ENCODE measurements around the gene TENM4. TPM values are rescaled to one million over a fixed set of nuclear protein-coding genes. Genes with fewer than 3 reads are reported as not detected.

TENM4 gene
- total RNA-seq, 8 experiments from 2014 or later, result 0.59 to 82.2 (median 24.2) TPM

DNA sequence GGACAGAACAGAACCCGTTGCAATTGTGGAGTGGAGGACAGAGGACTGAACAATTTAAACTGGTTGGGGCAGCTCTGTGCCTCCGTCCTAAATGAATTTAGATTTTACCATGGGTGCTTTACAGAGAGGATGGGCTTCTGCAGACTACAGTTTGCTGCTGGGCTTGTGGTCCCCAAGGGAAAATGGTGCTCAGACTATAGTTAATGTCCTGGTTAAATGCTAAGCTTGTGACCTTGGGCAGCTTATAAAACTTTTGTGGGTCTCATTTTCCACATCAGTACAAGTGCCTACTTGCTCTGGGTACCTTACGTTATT, 511.0 kb downstream of the TENM4 start:
- Histone ChIP-seq H3K27ac (no peak overlapping the region), H3K4me1 (replicated peaks in 1 of 2) (peaks cover 20 to 25% of the 10 kb centered on the region in 2 donors), H3K4me3 (no peak overlapping the region)
- no peak for ATAC-seq (replicated peaks in 6 of 8)
- 42 to 100% (median 55%) methylated on average over 1 to 3 of the region's 3 CpGs; no CpG with 5 or more reads in 1 of the 10 experiments for WGBS, 10 experiments
- in situ Hi-C loops (cut with MboI; ENCODE audit: low pct_unique_long_range_greater_than_20kb in 2 of 9, low sequenced_read_pairs in 9 of 9, unreplicated experiment in 9 of 9), result no loop called here

DNA sequence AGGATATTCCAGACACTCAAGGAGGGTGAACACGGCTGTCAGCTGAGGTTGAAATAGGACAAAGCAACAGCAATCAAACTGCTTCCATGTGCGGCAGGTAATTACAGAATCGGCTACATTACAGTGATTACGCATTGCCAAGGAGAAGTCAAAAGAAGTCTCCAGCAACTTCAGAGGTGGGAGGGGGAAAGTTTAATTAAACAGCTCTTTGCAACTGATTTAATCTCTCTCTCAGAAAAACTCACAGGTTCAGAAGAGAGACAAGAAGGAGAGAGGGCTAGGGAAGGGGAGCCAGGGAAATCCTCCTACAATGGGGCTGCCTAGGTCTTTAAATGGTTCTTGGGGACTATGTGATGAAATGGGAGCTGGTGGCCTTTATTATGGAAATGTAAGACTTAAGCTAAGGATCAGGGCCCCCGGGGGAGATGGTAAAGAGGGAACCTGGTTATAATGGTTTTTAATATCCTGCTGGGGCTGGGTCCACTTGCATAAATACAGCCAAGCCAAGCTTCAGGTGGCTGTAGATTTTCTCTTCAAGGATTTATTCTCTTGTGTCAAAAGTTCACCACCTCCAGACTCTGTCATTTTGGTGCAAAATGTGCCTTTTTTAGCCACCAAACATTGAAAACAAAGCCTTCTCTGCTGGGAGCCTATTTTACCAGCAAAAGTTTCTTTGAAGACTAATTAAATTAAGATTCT, 511.5 kb downstream of the TENM4 start:
- in situ Hi-C loops (cut with MboI; ENCODE audit: low pct_unique_long_range_greater_than_20kb in 2 of 9, low sequenced_read_pairs in 9 of 9, unreplicated experiment in 9 of 9), result no loop called here

DNA sequence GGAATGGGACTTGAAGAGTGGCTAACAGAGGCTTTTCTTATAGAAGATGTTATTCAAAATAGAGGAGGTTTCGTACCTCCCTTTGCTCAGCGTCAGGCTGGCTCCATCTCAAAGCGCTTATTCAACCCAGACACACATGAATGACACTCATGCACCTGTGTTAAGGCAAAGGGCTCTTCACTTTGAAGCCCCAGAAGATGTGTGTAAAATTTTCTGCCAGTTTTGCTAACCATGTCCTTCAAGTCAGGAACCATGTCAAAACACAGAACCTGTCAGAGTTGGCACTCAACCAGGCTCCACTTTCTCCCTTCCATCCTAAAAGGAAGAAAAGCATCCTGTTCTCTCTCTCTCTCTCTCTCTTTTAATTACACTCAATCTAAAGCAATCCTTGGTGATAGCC, 513.3 kb downstream of the TENM4 start:
- no peak for ATAC-seq (replicated peaks in 6 of 8)
- 63 to 100% (median 94%) methylated on average over 1 to 3 of the region's 3 CpGs; no CpG with 5 or more reads in 3 of the 10 experiments for WGBS, 10 experiments
- Histone ChIP-seq H3K4me3 (no peak overlapping the region), H3K27ac (no peak overlapping the region), H3K4me1 (replicated peaks in 1 of 2) (peaks cover 20 to 25% of the 10 kb centered on the region in 2 donors)
- in situ Hi-C loops (cut with MboI; ENCODE audit: low pct_unique_long_range_greater_than_20kb in 2 of 9, low sequenced_read_pairs in 9 of 9, unreplicated experiment in 9 of 9), result no loop called here

More for the DNA sequence above, 511.5 kb downstream of the TENM4 start:
- Histone ChIP-seq H3K4me3 (no peak overlapping the region), H3K27ac (no peak overlapping the region), H3K4me1 (replicated peaks in 1 of 2) (peaks cover 20 to 25% of the 10 kb centered on the region in 2 donors)
- 0 to 72% (median 40%) methylated on average over 1 to 5 of the region's 5 CpGs; no CpG with 5 or more reads in 3 of the 10 experiments for WGBS, 10 experiments
- peak in 4 of 8 experiments; percentile 11 to 50 (median 44) for ATAC-seq (replicated peaks in 6 of 8)

GRCh38 chr11:78926633-78927338, 514.0 kb downstream of the TENM4 start:
- no peak for ATAC-seq (replicated peaks in 6 of 8)

DNA sequence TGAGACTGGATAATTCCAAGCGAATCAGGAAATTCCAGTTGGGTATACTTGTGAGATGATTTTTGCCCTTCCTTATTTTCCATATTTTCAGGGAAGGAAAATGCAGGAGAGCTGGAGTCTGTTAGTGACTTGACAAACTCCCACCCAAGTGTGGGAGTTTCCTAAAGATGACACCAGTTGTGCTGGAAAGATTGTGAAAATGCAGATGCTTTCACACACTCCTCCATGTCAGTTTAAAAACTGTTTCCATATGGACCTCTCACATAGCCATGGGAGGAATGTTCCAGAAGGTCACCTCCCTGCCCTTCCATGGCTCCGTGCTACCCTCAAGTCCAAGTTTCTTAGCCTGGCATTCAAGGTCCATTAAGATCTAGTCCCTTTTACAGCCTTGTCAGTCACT, 515.4 kb downstream of the TENM4 start:
- WGBS, 10 experiments, result 14 to 100% (median 94%) methylated on average over 1 to 2 of the region's 2 CpGs; no CpG with 5 or more reads in 4 of the 10 experiments
- H3K4me1 ChIP-seq (replicated peaks in 1 of 2), result peaks cover 21 to 29% of the 10 kb centered on the region in 2 donors
- no peak overlapping the region for H3K27ac ChIP-seq
- peak in 1 of 8 experiments; percentile 62 for ATAC-seq (replicated peaks in 6 of 8)
- in situ Hi-C loops (cut with MboI; ENCODE audit: low pct_unique_long_range_greater_than_20kb in 2 of 9, low sequenced_read_pairs in 9 of 9, unreplicated experiment in 9 of 9), result no loop called here
- H3K4me3 ChIP-seq, result no peak overlapping the region

More at GRCh38 chr11:78926633-78927338, 514.0 kb downstream of the TENM4 start:
- no peak overlapping the region for H3K4me3 ChIP-seq
- peaks cover 21 to 25% of the 10 kb centered on the region in 2 donors for H3K4me1 ChIP-seq (replicated peaks in 1 of 2)
- WGBS, 10 experiments, result 0 to 100% (median 94%) methylated on average over 2 of the region's 2 CpGs; no CpG with 5 or more reads in 1 of the 10 experiments
- no peak overlapping the region for H3K27ac ChIP-seq
- in situ Hi-C loops (cut with MboI; ENCODE audit: low pct_unique_long_range_greater_than_20kb in 2 of 9, low sequenced_read_pairs in 9 of 9, unreplicated experiment in 9 of 9), result no loop called here

GRCh38 chr11:78922859-78923625, 517.8 kb downstream of the TENM4 start:
- ATAC-seq (replicated peaks in 6 of 8), result no peak
- Histone ChIP-seq H3K27ac (no peak overlapping the region), H3K4me1 (replicated peaks in 1 of 2) (peaks cover 7 to 22% of the 10 kb centered on the region in 2 donors), H3K4me3 (no peak overlapping the region)
- in situ Hi-C loops (cut with MboI; ENCODE audit: low pct_unique_long_range_greater_than_20kb in 2 of 9, low sequenced_read_pairs in 9 of 9, unreplicated experiment in 9 of 9), result no loop called here
- 73 to 100% (median 96%) methylated on average over 1 to 4 of the region's 5 CpGs; no CpG with 5 or more reads in 2 of the 10 experiments for WGBS, 10 experiments

DNA sequence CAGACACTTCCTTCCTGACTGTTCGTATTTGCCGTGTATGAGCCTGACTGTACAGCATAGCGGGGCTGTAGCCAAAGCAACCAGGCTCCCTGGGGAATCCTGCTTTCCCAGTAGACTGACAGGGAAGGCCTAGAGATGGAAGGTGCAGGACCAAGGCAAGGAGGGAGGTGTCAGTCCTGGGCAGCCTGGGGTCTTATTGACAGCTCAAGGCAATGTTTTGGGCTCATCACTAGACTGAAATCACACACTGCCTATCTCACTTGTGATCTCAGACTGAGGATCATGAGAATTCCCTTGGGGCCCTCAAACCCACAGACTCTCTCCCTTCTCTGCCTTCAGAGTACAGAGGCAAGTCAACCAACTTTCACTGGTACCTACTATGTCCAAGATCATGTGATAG, 519.3 kb downstream of the TENM4 start:
- Histone ChIP-seq H3K4me1 (replicated peaks in 1 of 2) (peaks cover 7 to 22% of the 10 kb centered on the region in 2 donors), H3K27ac (no peak overlapping the region), H3K4me3 (no peak overlapping the region)
- 82 to 100% (median 92%) methylated on average over 3 of the region's 3 CpGs; no CpG with 5 or more reads in 7 of the 10 experiments for WGBS, 10 experiments
- in situ Hi-C loops (cut with MboI; ENCODE audit: low pct_unique_long_range_greater_than_20kb in 2 of 9, low sequenced_read_pairs in 9 of 9, unreplicated experiment in 9 of 9), result no loop called here
- peak in 5 of 8 experiments; percentile 23 to 52 (median 24) for ATAC-seq (replicated peaks in 6 of 8)

DNA sequence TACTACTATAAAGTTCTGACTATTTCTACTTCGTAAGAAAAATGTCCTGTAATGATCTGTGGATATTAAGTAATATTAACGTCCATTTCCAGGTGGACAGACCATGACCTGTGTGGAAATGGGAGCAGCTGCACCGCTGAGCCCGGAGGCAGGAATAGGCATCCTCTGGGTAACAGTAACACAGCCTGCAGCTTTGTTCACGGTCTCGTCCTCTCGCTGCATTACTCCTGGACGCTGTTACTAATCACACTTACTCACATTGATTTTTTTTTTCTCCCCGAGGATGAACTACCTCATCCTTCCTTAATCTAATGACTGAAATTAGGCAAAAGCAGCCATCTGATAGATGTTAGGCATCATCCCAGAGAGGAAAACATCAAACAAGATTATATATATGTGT, 520.5 kb downstream of the TENM4 start:
- Histone ChIP-seq H3K27ac (peak overlapping the region in 1 of 2 donors; percentile 21), H3K4me1 (replicated peaks in 1 of 2) (peaks cover 6 to 22% of the 10 kb centered on the region in 2 donors), H3K4me3 (no peak overlapping the region)
- WGBS, 10 experiments, result 0 to 100% (median 66%) methylated on average over 1 to 9 of the region's 9 CpGs; no CpG with 5 or more reads in 3 of the 10 experiments
- in situ Hi-C loops (cut with MboI; ENCODE audit: low pct_unique_long_range_greater_than_20kb in 2 of 9, low sequenced_read_pairs in 9 of 9, unreplicated experiment in 9 of 9), result no loop called here
- peak in 5 of 8 experiments; percentile 81 to 91 (median 87) for ATAC-seq (replicated peaks in 6 of 8)

DNA sequence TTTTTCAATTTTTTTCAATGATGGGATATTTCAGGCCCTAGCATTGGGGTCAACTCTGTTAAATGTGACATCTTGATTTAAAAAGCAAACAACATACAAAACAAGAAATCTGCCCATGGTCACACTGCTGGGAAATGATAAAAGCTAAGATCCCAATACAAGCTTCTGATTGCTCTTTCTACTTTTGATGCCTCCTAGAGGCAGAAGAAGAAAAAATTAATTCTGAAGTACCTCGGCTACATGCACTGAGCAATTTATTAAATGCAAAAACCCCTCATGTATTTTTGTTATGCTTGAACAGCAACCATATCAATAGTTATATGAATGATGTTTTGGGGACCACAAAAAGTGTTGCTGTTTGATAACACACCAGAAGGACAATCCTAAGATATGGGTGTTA, 524.1 kb downstream of the TENM4 start:
- Histone ChIP-seq H3K27ac (no peak overlapping the region), H3K4me1 (replicated peaks in 1 of 2) (peaks cover 18 to 33% of the 10 kb centered on the region in 2 donors), H3K4me3 (no peak overlapping the region)
- in situ Hi-C loops (cut with MboI; ENCODE audit: low pct_unique_long_range_greater_than_20kb in 2 of 9, low sequenced_read_pairs in 9 of 9, unreplicated experiment in 9 of 9), result no loop called here
- WGBS, 10 experiments, result 0 to 100% (median 83%) methylated on average over 1 of the region's 1 CpG; no CpG with 5 or more reads in 1 of the 10 experiments
- ATAC-seq (replicated peaks in 6 of 8), result no peak

- H3K27ac ChIP-seq, result no peak overlapping the region
- 14 to 50% methylated on average over 1 of the region's 1 CpG; no CpG with 5 or more reads in 8 of the 10 experiments for WGBS, 10 experiments
- H3K4me3 ChIP-seq, result no peak overlapping the region
- peaks cover 13 to 31% of the 10 kb centered on the region in 2 donors for H3K4me1 ChIP-seq (replicated peaks in 1 of 2)
- in situ Hi-C loops (cut with MboI; ENCODE audit: low pct_unique_long_range_greater_than_20kb in 2 of 9, low sequenced_read_pairs in 9 of 9, unreplicated experiment in 9 of 9), result no loop called here
- ATAC-seq (replicated peaks in 6 of 8), result peak in 3 of 8 experiments; percentile 44 to 76 (median 67)
Observed at GRCh38 chr11:78914503-78914902, 526.3 kb downstream of the TENM4 start.

DNA sequence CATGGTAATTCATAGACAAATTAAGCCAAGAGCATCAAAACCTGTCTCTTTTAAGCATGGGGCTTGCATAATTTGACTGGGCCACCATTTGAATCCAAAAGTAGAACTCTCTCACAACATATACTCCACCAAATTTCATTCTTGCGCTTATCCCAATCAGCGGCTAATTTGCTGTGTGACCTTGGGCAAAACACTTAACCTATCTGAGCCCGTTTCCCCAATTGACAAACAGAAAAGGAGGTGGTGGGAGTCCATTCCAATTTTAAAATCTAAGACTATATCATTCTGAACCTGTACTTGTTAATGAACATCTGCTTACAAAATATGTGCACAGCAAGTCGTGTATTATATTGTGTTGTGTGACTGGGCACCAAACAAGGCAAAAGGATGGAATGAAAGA, 528.1 kb downstream of the TENM4 start:
- H3K4me3 ChIP-seq, result no peak overlapping the region
- 47 to 100% (median 89%) methylated on average over 1 to 4 of the region's 4 CpGs; no CpG with 5 or more reads in 1 of the 10 experiments for WGBS, 10 experiments
- H3K4me1 ChIP-seq (replicated peaks in 1 of 2), result peaks cover 13 to 29% of the 10 kb centered on the region in 2 donors
- no peak overlapping the region for H3K27ac ChIP-seq
- in situ Hi-C loops (cut with MboI; ENCODE audit: low pct_unique_long_range_greater_than_20kb in 2 of 9, low sequenced_read_pairs in 9 of 9, unreplicated experiment in 9 of 9), result no loop called here
- no peak for ATAC-seq (replicated peaks in 6 of 8)

- in situ Hi-C loops (cut with MboI; ENCODE audit: low pct_unique_long_range_greater_than_20kb in 2 of 9, low sequenced_read_pairs in 9 of 9, unreplicated experiment in 9 of 9), result no loop called here
- ATAC-seq (replicated peaks in 6 of 8), result peak in 2 of 8 experiments; percentile 29 to 35
- Histone ChIP-seq H3K27ac (no peak overlapping the region), H3K4me3 (no peak overlapping the region), H3K4me1 (replicated peaks in 1 of 2) (peaks cover 13 to 29% of the 10 kb centered on the region in 2 donors)
- WGBS, 10 experiments, result 60 to 100% (median 86%) methylated on average over 1 to 4 of the region's 4 CpGs; no CpG with 5 or more reads in 1 of the 10 experiments
Observed at GRCh38 chr11:78910322-78910721, 530.5 kb downstream of the TENM4 start.

Measured in motor neuron (in vitro differentiated cells).